ENCODE results near the gene PTGS2. TPM values are rescaled to one million over a fixed set of nuclear protein-coding genes. Genes with fewer than 3 reads are reported as not detected.

The PTGS2 gene
- total and polyA plus RNA-seq, 8 donors = 0.65 to 46.9 (median 4.6) TPM; not detected in 1

DNA sequence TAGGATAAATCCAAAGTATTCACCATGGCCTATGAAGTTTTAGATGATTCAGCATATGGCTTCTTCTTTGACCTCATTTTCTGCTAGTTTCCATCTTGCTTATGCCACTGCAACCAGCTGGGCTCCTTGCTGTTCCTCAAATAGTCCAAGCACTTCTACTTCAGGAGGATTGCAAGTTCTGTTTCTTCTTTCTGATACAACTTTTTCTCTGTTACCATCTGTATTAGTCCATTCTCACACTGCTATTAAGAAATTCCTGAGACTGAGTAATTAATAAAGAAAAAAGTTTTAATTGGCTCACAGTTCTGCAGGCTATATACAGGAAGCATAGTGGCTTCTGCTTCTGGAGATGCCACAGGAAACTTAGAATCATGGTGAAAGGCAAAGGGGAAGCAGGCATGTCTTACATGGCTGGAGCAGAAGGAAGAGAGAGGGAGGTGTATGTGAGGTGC lies 20.3 kb downstream of the PTGS2 start:
- H3K27me3 ChIP-seq = no peaks in the 10 kb centered on the region
- H3K4me1 ChIP-seq = no peaks in the 10 kb centered on the region
- no peak overlapping the region for H3K4me3 ChIP-seq
- no peak for TF ChIP-seq EP300 (IDR thresholded peaks at IDR 0.05)
- TF ChIP-seq CTCF (IDR thresholded peaks at IDR 0.05) = no peak
- no peak for TF ChIP-seq POLR2A (IDR thresholded peaks at IDR 0.05)
- no peak for TF ChIP-seq POLR2AphosphoS5 (IDR thresholded peaks at IDR 0.05)
- intact Hi-C loops (cut with DNase I; ENCODE audit: low total_unique reads) = no loop called here
- no peaks in the 10 kb centered on the region for H3K36me3 ChIP-seq
- H3K27ac ChIP-seq = no peak overlapping the region
- no peaks in the 10 kb centered on the region for H3K9me3 ChIP-seq
- DNase-seq = no peak

DNA sequence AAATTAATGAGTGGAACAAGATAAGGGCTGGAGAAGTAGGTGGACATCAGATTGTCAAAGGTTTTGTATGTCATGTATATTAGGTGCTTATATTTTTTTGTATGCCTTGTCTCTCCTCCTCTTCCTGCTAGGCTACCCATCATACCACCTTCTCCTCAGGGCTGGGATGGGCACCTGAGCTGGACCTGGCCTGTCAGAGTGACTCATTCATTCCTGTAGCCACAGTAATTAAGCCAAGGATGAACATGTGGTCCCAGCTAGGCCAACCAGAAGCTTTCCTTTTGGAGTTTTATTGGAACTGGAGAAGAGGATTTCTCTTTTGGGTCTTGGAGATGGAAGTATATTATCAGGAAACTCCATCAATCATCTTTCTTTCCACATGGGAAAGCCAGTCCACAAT lies 21.2 kb downstream of the PTGS2 start:
- no peak overlapping the region for H3K4me3 ChIP-seq
- no peaks in the 10 kb centered on the region for H3K9me3 ChIP-seq
- no peaks in the 10 kb centered on the region for H3K27me3 ChIP-seq
- DNase-seq = no peak
- H3K4me1 ChIP-seq = no peaks in the 10 kb centered on the region
- intact Hi-C loops (cut with DNase I; ENCODE audit: low total_unique reads) = no loop called here
- H3K27ac ChIP-seq = no peak overlapping the region
- TF ChIP-seq EP300 (IDR thresholded peaks at IDR 0.05) (no peak), POLR2A (IDR thresholded peaks at IDR 0.05) (no peak), POLR2AphosphoS5 (IDR thresholded peaks at IDR 0.05) (no peak), CTCF (IDR thresholded peaks at IDR 0.05) (no peak)
- H3K36me3 ChIP-seq = no peaks in the 10 kb centered on the region

- Histone ChIP-seq H3K4me1 (no peaks in the 10 kb centered on the region), H3K36me3 (no peaks in the 10 kb centered on the region), H3K9me3 (no peaks in the 10 kb centered on the region), H3K27ac (no peak overlapping the region), H3K4me3 (no peak overlapping the region), H3K27me3 (no peaks in the 10 kb centered on the region)
- DNase-seq = no peak
- 67 to 80% (median 71%) methylated on average over 2 of the region's 2 CpGs for WGBS, 5 donors
- TF ChIP-seq POLR2AphosphoS5 (IDR thresholded peaks at IDR 0.05) (no peak), CTCF (IDR thresholded peaks at IDR 0.05) (no peak), POLR2A (IDR thresholded peaks at IDR 0.05) (no peak), EP300 (IDR thresholded peaks at IDR 0.05) (no peak)
- intact Hi-C loops (cut with DNase I; ENCODE audit: low total_unique reads) = no loop called here
These were observed 22.7 kb downstream of the PTGS2 start for GRCh38 chr1:186657481-186657880.

GRCh38 chr1:186655876-186656275 lies 24.3 kb downstream of the PTGS2 start:
- 59 to 78% (median 74%) methylated on average over 3 of the region's 3 CpGs for WGBS, 5 donors
- H3K4me3 ChIP-seq = no peak overlapping the region

More at GRCh38 chr1:186655876-186656275, 24.3 kb downstream of the PTGS2 start:
- Histone ChIP-seq H3K4me1 (no peaks in the 10 kb centered on the region), H3K36me3 (no peaks in the 10 kb centered on the region), H3K27ac (peak overlapping the region in 1 of 5 donors; percentile 20), H3K27me3 (no peaks in the 10 kb centered on the region), H3K9me3 (no peaks in the 10 kb centered on the region)
- DNase-seq = peak in 1 of 2 donors; percentile 8
- TF ChIP-seq POLR2AphosphoS5 (IDR thresholded peaks at IDR 0.05) (no peak), EP300 (IDR thresholded peaks at IDR 0.05) (no peak), CTCF (IDR thresholded peaks at IDR 0.05) (no peak), POLR2A (IDR thresholded peaks at IDR 0.05) (no peak)
- intact Hi-C loops (cut with DNase I; ENCODE audit: low total_unique reads) = no loop called here
